Vagina (tissue), 2 donors: ENCODE results near the gene ZNF592. TPM values are rescaled to one million over a fixed set of nuclear protein-coding genes. Genes with fewer than 3 reads are reported as not detected.
A peak's percentile ranks its signal among the peaks of the same experiment; 100 is the strongest.

Experiments used
- DNase-seq, 2 donors: peaks; one replicate each; pipeline ENCODE4 v3.0.0-alpha.2; 2017; ENCODE audit errors: extremely low spot score in 2 of 2
- H3K27ac ChIP-seq: fragments of 200-600 bp; sonication (generic); one replicate; pipeline ENCODE4 v1.5.1; 2019
- H3K27me3 ChIP-seq: fragments of 200-600 bp; sonication (generic); one replicate; pipeline ENCODE4 v1.5.1; 2019
- H3K36me3 ChIP-seq, 2 donors: fragments of 200-600 bp; sonication (generic); one replicate each; pipeline ENCODE4 v1.5.1; 2017 to 2019
- H3K4me1 ChIP-seq: fragments of 200-600 bp; sonication (generic); one replicate; pipeline ENCODE4 v1.5.1; 2019
- H3K4me3 ChIP-seq, 2 donors: fragments of 200-600 bp; sonication (generic); 1 replicate in 1 of 2; 2 replicates in 1 of 2; pipeline ENCODE4 v1.5.1; 2016 to 2019
- H3K9me3 ChIP-seq: fragments of 200-600 bp; sonication (generic); one replicate; pipeline ENCODE4 v1.5.1; 2019
- CTCF ChIP-seq, 3 experiments: fragments of 450-650 bp in 2 of 3; fragments of 200-600 bp in 1 of 3; sonication (generic) in 1 of 3; IDR thresholded peaks; one replicate each; pipeline ENCODE4 v1.5.1; 2017 to 2019; ENCODE audit warnings: antibody characterized with exemption in 3 of 3, mild to moderate bottlenecking in 2 of 3, moderate library complexity in 2 of 3
- POLR2A ChIP-seq, 2 donors: fragments of 450-650 bp; IDR thresholded peaks; one replicate each; pipeline ENCODE4 v1.6.1; 2017; ENCODE audit warnings: antibody characterized with exemption in 2 of 2, mild to moderate bottlenecking in 2 of 2, moderate library complexity in 2 of 2
- POLR2AphosphoS5 ChIP-seq, 2 donors: sonication (generic); formaldehyde crosslinking; IDR thresholded peaks; one replicate each; pipeline ENCODE4 v1.9.0; 2017; ENCODE audit warnings: antibody characterized with exemption in 2 of 2, mild to moderate bottlenecking in 2 of 2, low read depth in 1 of 2; ENCODE audit not compliant: insufficient read depth in 1 of 2
- intact Hi-C: fragments of 100-400 bp; cut with DNase I; formaldehyde crosslinking; loops from one replicate; pipeline ENCODE4 v1.15.1; 2023
- total RNA-seq: library from RNA; depleted of rRNA; stranded (reverse); fragments of >200 nt; gene quantifications from one replicate; pipeline ENCODE4 v1.2.3, GENCODE V29; 2016

Gene ZNF592
- total RNA-seq, 1 donor from 2014 or later, result 21.6 TPM

GRCh38 chr15:84714372-84714771 is 34.0 kb upstream of the ZNF592 start:
- peak overlapping the region in 1 of 2 donors; percentile 91 for H3K4me3 ChIP-seq
- peaks cover 33% of the 10 kb centered on the region for H3K4me1 ChIP-seq
- intact Hi-C loops, result no loop called here
- no peak for TF ChIP-seq CTCF (IDR thresholded peaks at IDR 0.05)
- TF ChIP-seq POLR2A (IDR thresholded peaks at IDR 0.05), result no peak
- no peak for TF ChIP-seq POLR2AphosphoS5 (IDR thresholded peaks at IDR 0.05; ENCODE audit: insufficient read depth in 1 of 2, low read depth in 1 of 2)
- no peak overlapping the region for H3K27ac ChIP-seq
- H3K36me3 ChIP-seq, result peaks cover 0 to 20% of the 10 kb centered on the region in 2 donors
- no peak for DNase-seq
- no peaks in the 10 kb centered on the region for H3K27me3 ChIP-seq
- no peaks in the 10 kb centered on the region for H3K9me3 ChIP-seq

- intact Hi-C loops, result loop anchor here (5.0 kb wide), 1 partner anchor 58 kb away; the partner anchor contains the start of gene NMB
- Histone ChIP-seq H3K27me3 (no peaks in the 10 kb centered on the region), H3K36me3 (peaks cover 0 to 15% of the 10 kb centered on the region in 2 donors), H3K4me3 (peak overlapping the region; percentile 76 to 91), H3K27ac (peak overlapping the region; percentile 90), H3K9me3 (no peaks in the 10 kb centered on the region), H3K4me1 (peaks cover 33% of the 10 kb centered on the region)
- DNase-seq, result no peak
- TF ChIP-seq POLR2AphosphoS5 (IDR thresholded peaks at IDR 0.05; ENCODE audit: insufficient read depth in 1 of 2, low read depth in 1 of 2) (no peak), POLR2A (IDR thresholded peaks at IDR 0.05) (no peak), CTCF (IDR thresholded peaks at IDR 0.05) (no peak)
These were observed 33.6 kb upstream of the ZNF592 start for GRCh38 chr15:84714821-84715220.

- Histone ChIP-seq H3K9me3 (no peaks in the 10 kb centered on the region), H3K4me3 (peak overlapping the region; percentile 76 to 91), H3K27me3 (no peaks in the 10 kb centered on the region), H3K27ac (peak overlapping the region; percentile 90), H3K4me1 (peaks cover 33% of the 10 kb centered on the region), H3K36me3 (peaks cover 0 to 10% of the 10 kb centered on the region in 2 donors)
- no peak for DNase-seq
- TF ChIP-seq POLR2AphosphoS5 (IDR thresholded peaks at IDR 0.05; ENCODE audit: insufficient read depth in 1 of 2, low read depth in 1 of 2), result no peak
- TF ChIP-seq POLR2A (IDR thresholded peaks at IDR 0.05), result no peak
- no peak for TF ChIP-seq CTCF (IDR thresholded peaks at IDR 0.05)
- intact Hi-C loops, result loop anchor here (1.0 to 5.0 kb wide), 3 partner anchors 32 to 211 kb away; partner anchors contain the start of gene NMB
These were observed 32.9 kb upstream of the ZNF592 start for GRCh38 chr15:84715441-84716035.

- Histone ChIP-seq H3K4me1 (peaks cover 33% of the 10 kb centered on the region), H3K27me3 (no peaks in the 10 kb centered on the region), H3K4me3 (peak within 1 kb of the TSS; percentile 76 to 91), H3K27ac (peak within 1 kb of the TSS; percentile 90), H3K36me3 (peaks cover 0 to 7% of the 10 kb centered on the region in 2 donors), H3K9me3 (no peaks in the 10 kb centered on the region)
- TF ChIP-seq POLR2A (IDR thresholded peaks at IDR 0.05) (peak in 1 of 2 donors; percentile 68), CTCF (IDR thresholded peaks at IDR 0.05) (no peak), POLR2AphosphoS5 (IDR thresholded peaks at IDR 0.05; ENCODE audit: insufficient read depth in 1 of 2, low read depth in 1 of 2) (peak; percentile 75 to 91)
- intact Hi-C loops, result loop anchor here (1.0 to 5.0 kb wide), 3 partner anchors 31 to 211 kb away; partner anchors contain the start of gene NMB
- peak; percentile 96 to 97 for DNase-seq
These were observed 32.2 kb upstream of the ZNF592 start, which contains the start of gene SEC11A for GRCh38 chr15:84716036-84716732. Gene SEC11A, minus strand, starts transcription at chr15:84716139. Its CDS starts 64 bp downstream, at chr15:84716075.
